HEK293T (cell line): ENCODE measurements around the gene FMN2.

Experiments used
- BHLHE40 ChIP-seq: fragments of 450-650 bp; IDR thresholded peaks from 2 replicates; pipeline ENCODE4 v1.6.1; 2016; ENCODE audit warnings: mild to moderate bottlenecking, moderate library complexity, borderline replicate concordance
- CTBP1 ChIP-seq: fragments of 450-650 bp; IDR thresholded peaks from 2 replicates; pipeline ENCODE4 v1.6.1; 2016; ENCODE audit warnings: borderline replicate concordance
- ELF4 ChIP-seq: fragments of 450-650 bp; IDR thresholded peaks from 2 replicates; pipeline ENCODE4 v1.6.1; 2017; ENCODE audit warnings: antibody characterized with exemption
- FOXA1 ChIP-seq: fragments of 450-650 bp; IDR thresholded peaks from 2 replicates; pipeline ENCODE4 v1.6.1; 2016; ENCODE audit warnings: mild to moderate bottlenecking
- FOXK2 ChIP-seq: fragments of 450-650 bp; IDR thresholded peaks from 2 replicates; pipeline ENCODE4 v1.6.1; 2016; ENCODE audit warnings: mild to moderate bottlenecking
- FOXM1 ChIP-seq: fragments of 450-650 bp; IDR thresholded peaks from 2 replicates; pipeline ENCODE4 v1.6.1; 2017; ENCODE audit warnings: mild to moderate bottlenecking, borderline replicate concordance
- NFRKB ChIP-seq: fragments of 450-650 bp; IDR thresholded peaks from 2 replicates; pipeline ENCODE4 v1.6.1; 2016; ENCODE audit warnings: mild to moderate bottlenecking, moderate library complexity
- SP1 ChIP-seq: fragments of 450-650 bp; IDR thresholded peaks from 2 replicates; pipeline ENCODE4 v1.6.1; 2017
- SUZ12 ChIP-seq: fragments of 450-650 bp; IDR thresholded peaks from 2 replicates; pipeline ENCODE4 v1.6.1; 2016; ENCODE audit warnings: mild to moderate bottlenecking
- TARDBP ChIP-seq: fragments of 450-650 bp; IDR thresholded peaks from 2 replicates; pipeline ENCODE4 v1.6.1; 2016

DNA sequence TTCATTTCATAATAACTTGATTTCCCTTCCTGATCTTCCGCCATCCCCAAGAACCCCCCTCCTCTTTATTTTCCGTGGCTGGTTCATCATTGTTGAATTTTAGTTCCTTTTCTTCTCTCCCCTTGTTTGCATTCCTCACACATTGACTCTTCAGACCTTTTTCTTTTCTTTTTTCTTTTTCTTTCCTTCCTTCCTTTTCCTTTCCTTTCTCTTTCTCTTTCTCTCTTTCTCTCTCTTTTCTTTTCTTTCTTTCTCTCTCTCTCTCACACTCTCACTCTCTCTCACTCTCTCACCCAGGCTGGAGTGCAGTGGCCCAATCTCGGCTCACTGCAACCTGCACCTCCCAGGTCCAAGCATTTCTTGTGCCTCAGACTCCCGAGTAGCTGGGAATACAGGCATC, 231.3 kb downstream of the FMN2 start:
- TF ChIP-seq BHLHE40 (no peak), SP1 (no peak), FOXM1 (no peak), TARDBP (no peak), FOXK2 (no peak), CTBP1 (no peak), ELF4 (no peak), SUZ12 (no peak), NFRKB (no peak), FOXA1 (no peak)
